GM18499 (cell line): ENCODE results near the gene PLSCR3.

ENCODE experiments used
- ATAC-seq: cut with Tn5 transposase; IDR thresholded peaks from one replicate; pipeline ENCODE4 v1.9.1; 2021; ENCODE audit warnings: moderate number of reproducible peaks; ENCODE audit not compliant: insufficient read depth, unreplicated experiment

PLSCR3 gene

GRCh38 chr17:7394452-7395191, at the start of gene PLSCR3:
Gene PLSCR3, minus strand, starts transcription at chr17:7394525. Its CDS starts 415 bp downstream, at chr17:7394110.
- peak; percentile 49 for ATAC-seq

- ATAC-seq = no peak
These were observed 49.5 kb upstream of the PLSCR3 start for GRCh38 chr17:7443499-7444485.

- ATAC-seq = no peak
These were observed 47.8 kb upstream of the PLSCR3 start for GRCh38 chr17:7442142-7442541.

GRCh38 chr17:7441266-7441665, 46.9 kb upstream of the PLSCR3 start:
- ATAC-seq = no peak

- no peak for ATAC-seq
These were observed 46.5 kb upstream of the PLSCR3 start for GRCh38 chr17:7440834-7441195.

GRCh38 chr17:7440113-7440833, 45.9 kb upstream of the PLSCR3 start:
- no peak for ATAC-seq

GRCh38 chr17:7439462-7440112, 45.3 kb upstream of the PLSCR3 start, which contains the start of gene FGF11:
Gene FGF11, plus strand, starts transcription at chr17:7439512. Its CDS starts 109 bp downstream, at chr17:7439621.
- no peak for ATAC-seq

GRCh38 chr17:7438656-7439460, 44.5 kb upstream of the PLSCR3 start:
- no peak for ATAC-seq

- ATAC-seq = no peak
These were observed 43.8 kb upstream of the PLSCR3 start for GRCh38 chr17:7437950-7438614.

- no peak for ATAC-seq
These were observed 43.1 kb upstream of the PLSCR3 start for GRCh38 chr17:7437369-7437863.

- no peak for ATAC-seq
These were observed 42.4 kb upstream of the PLSCR3 start for GRCh38 chr17:7436556-7437368.

- no peak for ATAC-seq
These were observed 41.6 kb upstream of the PLSCR3 start for GRCh38 chr17:7435676-7436555.

- ATAC-seq = no peak
These were observed 38.0 kb upstream of the PLSCR3 start for GRCh38 chr17:7432296-7432695.

GRCh38 chr17:7431231-7431630, 36.9 kb upstream of the PLSCR3 start:
- ATAC-seq = no peak

- ATAC-seq = no peak
These were observed 35.4 kb upstream of the PLSCR3 start for GRCh38 chr17:7429722-7430121.

GRCh38 chr17:7428557-7428956, 34.2 kb upstream of the PLSCR3 start, which contains the start of gene SPEM3:
Gene SPEM3, plus strand, starts transcription at chr17:7428857. Its CDS starts 46 bp downstream, at chr17:7428903.
- no peak for ATAC-seq

- ATAC-seq = no peak
These were observed 33.2 kb upstream of the PLSCR3 start for GRCh38 chr17:7427549-7427948.
